ENCODE data around the gene PCAT6. TPM values are rescaled to one million over a fixed set of nuclear protein-coding genes. Genes with fewer than 3 reads are reported as not detected.

The PCAT6 gene
- total RNA-seq: under 1 TPM in 2 of 6 experiments, not detected in 4; 0.49 to 0.86 TPM
- long read RNA-seq: 0 reads

DNA sequence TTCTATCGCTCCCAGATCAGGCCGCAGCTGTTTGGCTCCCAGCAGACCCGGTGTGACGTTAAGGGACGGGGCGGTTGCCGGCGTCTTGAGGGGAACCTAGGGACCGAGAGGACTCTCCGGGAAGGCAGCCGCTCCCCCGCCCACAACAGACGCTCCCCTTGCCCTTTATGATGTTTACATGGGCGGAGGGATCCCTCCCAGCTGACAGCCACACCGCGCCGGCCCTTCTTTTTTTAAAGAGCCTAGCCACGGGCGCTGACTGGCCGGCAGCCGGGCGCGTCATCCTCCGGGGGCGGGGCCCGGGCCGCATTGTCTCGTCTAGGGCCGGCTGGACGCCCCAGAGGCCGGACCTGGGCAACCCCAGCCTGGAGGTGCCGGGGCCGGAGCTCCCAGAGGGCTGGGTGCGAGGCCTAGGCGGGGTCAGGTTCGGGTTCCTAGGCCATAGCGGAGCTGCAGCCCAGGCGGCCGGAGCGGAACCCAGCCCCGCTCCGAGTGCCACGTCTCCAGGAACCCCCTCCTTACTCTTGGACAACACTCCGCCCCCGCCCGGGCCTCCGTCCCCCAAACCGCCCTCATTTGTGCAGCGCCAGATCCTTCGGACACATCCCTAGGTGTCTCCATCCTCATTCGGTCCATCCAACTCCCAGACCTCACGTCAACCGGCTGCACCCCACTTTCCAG, at the start of gene PCAT6:
Gene PCAT6, plus strand, starts transcription at position 340 of the 681 bp plus-strand sequence.
- H3K36me3 ChIP-seq: no peaks in the 10 kb centered on the region
- intact Hi-C loops (cut with DNase I): no loop called here
- peaks cover 0 to 12% (median 3%) of the 10 kb centered on the region in 4 donors for H3K4me1 ChIP-seq
- H3K27ac ChIP-seq: peak within 1 kb of the TSS; percentile 37 to 76 (median 68)
- H3K27me3 ChIP-seq: no peaks in the 10 kb centered on the region
- TF ChIP-seq, protein P1, sequence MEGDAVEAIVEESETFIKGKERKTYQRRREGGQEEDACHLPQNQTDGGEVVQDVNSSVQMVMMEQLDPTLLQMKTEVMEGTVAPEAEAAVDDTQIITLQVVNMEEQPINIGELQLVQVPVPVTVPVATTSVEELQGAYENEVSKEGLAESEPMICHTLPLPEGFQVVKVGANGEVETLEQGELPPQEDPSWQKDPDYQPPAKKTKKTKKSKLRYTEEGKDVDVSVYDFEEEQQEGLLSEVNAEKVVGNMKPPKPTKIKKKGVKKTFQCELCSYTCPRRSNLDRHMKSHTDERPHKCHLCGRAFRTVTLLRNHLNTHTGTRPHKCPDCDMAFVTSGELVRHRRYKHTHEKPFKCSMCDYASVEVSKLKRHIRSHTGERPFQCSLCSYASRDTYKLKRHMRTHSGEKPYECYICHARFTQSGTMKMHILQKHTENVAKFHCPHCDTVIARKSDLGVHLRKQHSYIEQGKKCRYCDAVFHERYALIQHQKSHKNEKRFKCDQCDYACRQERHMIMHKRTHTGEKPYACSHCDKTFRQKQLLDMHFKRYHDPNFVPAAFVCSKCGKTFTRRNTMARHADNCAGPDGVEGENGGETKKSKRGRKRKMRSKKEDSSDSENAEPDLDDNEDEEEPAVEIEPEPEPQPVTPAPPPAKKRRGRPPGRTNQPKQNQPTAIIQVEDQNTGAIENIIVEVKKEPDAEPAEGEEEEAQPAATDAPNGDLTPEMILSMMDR (IDR thresholded peaks at IDR 0.05): no peak
- peak; percentile 93 for TF ChIP-seq POLR2A (IDR thresholded peaks at IDR 0.05)
- DNase-seq (peak; percentile 95 to 96 (median 95)), ATAC-seq (peak; percentile 91 to 94 (median 92))
- no peaks in the 10 kb centered on the region for H3K9me3 ChIP-seq
- peak within 1 kb of the TSS; percentile 56 to 74 (median 66) for H3K4me3 ChIP-seq
- 0% methylated on average over 10 of the region's 53 CpGs for WGBS (ENCODE audit: insufficient coverage, low coverage, low lambda C conversion rate, missing lambda C conversion rate)

DNA sequence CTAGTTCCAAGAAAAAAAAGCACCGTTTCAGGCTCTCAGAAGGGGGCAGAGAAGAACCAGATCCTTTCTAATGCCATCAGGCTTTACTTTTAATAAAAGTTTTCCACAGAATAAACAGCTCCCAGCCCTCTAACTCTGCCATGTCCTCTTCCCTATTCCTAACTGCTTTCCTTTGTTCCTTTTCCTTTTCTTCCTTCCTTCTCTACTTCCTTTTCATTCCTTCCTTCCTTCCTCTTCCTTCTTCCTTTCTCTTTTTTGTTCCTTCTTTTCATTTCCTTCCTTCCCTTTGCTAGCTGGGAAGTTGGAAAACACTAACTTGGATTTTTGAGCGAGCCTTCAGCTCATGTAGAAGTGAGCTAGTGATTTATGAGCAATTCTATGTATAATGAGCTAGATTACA, 48.7 kb upstream of the PCAT6 start:
- Histone ChIP-seq H3K4me3 (no peak overlapping the region), H3K27me3 (no peaks in the 10 kb centered on the region), H3K4me1 (no peaks in the 10 kb centered on the region), H3K27ac (no peak overlapping the region), H3K36me3 (peaks cover 0 to 43% (median 21%) of the 10 kb centered on the region in 4 donors), H3K9me3 (no peaks in the 10 kb centered on the region)
- no peak for DNase-seq
- intact Hi-C loops (cut with DNase I): no loop called here
- ATAC-seq: no peak
- WGBS (ENCODE audit: insufficient coverage, low coverage, low lambda C conversion rate, missing lambda C conversion rate): 75% methylated on average over 2 of the region's 2 CpGs
- TF ChIP-seq, protein P1 (IDR thresholded peaks at IDR 0.05): no peak
- TF ChIP-seq POLR2A (IDR thresholded peaks at IDR 0.05): no peak

DNA sequence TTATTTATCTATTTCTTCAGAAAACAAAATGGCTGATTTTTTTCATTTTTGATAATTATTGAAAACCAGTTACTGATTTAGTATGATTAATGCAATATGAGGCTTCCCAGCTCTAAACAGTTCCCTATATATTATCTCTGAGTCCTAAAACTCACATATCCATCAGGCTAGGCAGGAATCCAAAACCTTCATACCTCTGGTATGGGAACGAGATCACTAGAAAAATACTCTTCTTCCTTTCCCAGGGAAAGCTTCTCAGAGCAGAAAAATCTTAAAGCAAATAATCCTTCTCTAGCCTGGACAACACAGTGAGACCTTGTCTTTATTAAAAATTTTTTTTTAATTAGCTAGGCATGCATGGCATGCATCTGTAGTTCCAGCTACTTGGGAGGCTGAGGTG, 45.0 kb upstream of the PCAT6 start:
- no peaks in the 10 kb centered on the region for H3K9me3 ChIP-seq
- TF ChIP-seq POLR2A (IDR thresholded peaks at IDR 0.05): no peak
- TF ChIP-seq, protein P1 (IDR thresholded peaks at IDR 0.05): no peak
- no peak overlapping the region for H3K27ac ChIP-seq
- no peak overlapping the region for H3K4me3 ChIP-seq
- no peak for ATAC-seq
- no peaks in the 10 kb centered on the region for H3K27me3 ChIP-seq
- intact Hi-C loops (cut with DNase I): no loop called here
- no peaks in the 10 kb centered on the region for H3K4me1 ChIP-seq
- WGBS (ENCODE audit: insufficient coverage, low coverage, low lambda C conversion rate, missing lambda C conversion rate): 100% methylated on average over 1 of the region's 1 CpG
- H3K36me3 ChIP-seq: peaks cover 0 to 39% (median 11%) of the 10 kb centered on the region in 4 donors
- DNase-seq: no peak

DNA sequence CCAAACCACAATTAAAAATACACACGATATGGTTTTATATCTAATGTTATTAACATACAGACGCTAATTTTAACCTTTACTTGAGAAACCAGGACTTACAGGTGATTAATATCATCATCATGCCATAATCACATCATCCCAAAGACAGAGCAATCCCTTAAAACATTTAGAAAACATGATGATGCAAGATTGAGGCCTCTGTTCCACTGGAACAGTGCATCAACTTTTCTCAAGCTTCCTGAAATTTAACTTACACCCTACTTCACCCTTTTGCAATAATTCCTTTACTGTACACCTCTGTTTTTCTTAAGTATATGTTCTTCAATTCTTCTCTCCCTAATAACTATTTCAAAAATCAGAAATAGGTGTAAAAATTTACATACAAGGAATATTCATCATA, 40.6 kb upstream of the PCAT6 start:
- no peak for ATAC-seq
- H3K36me3 ChIP-seq: peaks cover 0 to 51% (median 20%) of the 10 kb centered on the region in 4 donors

More for the DNA sequence above, 40.6 kb upstream of the PCAT6 start:
- 96% methylated on average over 2 of the region's 2 CpGs for WGBS (ENCODE audit: insufficient coverage, low coverage, low lambda C conversion rate, missing lambda C conversion rate)
- Histone ChIP-seq H3K4me3 (no peak overlapping the region), H3K27ac (no peak overlapping the region), H3K9me3 (no peaks in the 10 kb centered on the region), H3K4me1 (no peaks in the 10 kb centered on the region), H3K27me3 (no peaks in the 10 kb centered on the region)
- TF ChIP-seq, protein P1 (IDR thresholded peaks at IDR 0.05): no peak
- TF ChIP-seq POLR2A (IDR thresholded peaks at IDR 0.05): no peak
- intact Hi-C loops (cut with DNase I): no loop called here
- DNase-seq: no peak
